Measurements from ENCODE around the gene C19orf25. TPM values are rescaled to one million over a fixed set of nuclear protein-coding genes. Genes with fewer than 3 reads are reported as not detected.
A peak's percentile ranks its signal among the peaks of the same experiment; 100 is the strongest.
"Not testable (repeated sequence)": the region's sequence is repeated elsewhere in the genome, so short reads cannot be mapped to it uniquely, and the experiment has no call there.

Gene C19orf25
- total RNA-seq (2014; rRNA removed; shearing (Covaris generic)) = 72.5 and 73.2 TPM in 2 replicates
- 64.6 and 66.3 TPM in 2 replicates for polyA plus RNA-seq (2015; cell fraction: cytosol; rRNA removed)
- polyA plus RNA-seq (2015; cell fraction: nucleus; rRNA removed) = 40.4 and 44.1 TPM in 2 replicates

DNA sequence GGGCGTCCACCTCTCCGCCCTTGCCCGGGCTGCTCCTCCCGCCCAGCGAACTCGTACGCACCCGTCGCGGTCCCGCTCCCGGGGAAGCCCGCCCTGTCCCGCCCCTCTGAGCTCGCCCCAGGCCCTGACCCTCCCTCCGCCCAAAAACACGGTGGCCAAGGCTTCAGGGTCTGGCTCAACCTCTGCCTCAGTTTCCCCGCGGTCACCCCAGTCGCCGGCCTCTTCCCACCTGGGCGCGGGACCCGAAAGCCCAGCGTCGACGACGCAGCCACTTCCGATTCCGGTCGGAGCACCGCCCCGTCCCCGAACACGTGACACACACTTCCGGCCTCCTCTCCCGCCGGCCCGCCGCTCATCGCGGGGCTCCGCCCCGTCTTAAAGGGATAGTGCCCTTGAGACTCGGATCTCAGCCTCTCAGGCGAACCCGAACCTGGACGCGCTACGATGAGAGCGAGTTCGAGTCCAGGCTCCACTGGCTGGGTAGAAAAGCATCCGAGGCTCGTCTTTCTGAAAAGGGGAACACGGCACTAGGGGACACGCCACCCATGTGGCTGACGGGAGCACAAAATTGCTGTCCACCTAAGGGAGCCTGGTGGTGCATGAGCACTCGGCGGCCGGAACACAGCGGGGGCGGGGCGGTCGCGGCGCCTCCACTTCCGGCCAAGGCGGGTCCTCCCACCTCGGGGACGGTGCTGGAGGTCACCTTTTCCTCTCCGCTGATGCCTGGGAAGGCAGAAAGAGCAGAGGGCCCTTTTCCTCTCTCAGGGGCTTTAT lies at the start of gene C19orf25:
C19orf25 (minus strand) TSS at position 282 of the 774 bp plus-strand sequence. CDS start 312 bp downstream, outside the sequence.
- peak; percentile 92 for DNase-seq (ENCODE audit: low read depth)

DNA sequence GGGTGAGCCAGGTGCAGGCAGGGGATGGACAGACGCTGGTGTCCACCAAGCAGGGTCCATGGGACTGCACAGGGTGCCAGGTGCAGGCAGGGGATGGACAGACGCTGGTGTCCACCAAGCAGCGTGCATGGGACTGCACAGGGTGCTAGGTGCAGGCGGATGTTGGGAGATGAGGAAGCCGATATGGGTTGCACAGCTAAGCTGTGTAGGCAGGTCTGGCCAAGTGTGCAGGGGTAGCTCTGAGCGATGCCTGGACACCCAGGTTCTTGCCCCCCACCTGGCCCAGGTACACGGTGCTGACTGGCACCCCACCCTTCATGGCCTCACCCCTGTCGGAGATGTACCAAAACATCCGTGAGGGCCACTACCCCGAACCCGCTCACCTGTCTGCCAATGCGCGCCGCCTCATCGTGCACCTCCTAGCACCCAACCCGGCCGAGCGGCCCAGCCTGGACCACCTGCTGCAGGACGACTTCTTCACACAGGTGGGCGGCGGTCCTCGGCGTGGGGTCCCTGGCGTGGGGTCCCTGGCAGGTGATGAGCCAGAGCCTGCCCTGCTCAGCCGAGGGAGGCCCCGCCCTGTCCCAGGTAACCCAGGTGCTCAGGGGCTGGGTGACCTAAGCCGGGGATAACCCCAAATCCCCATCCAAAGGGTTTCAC lies 48.8 kb upstream of the C19orf25 start:
- no peak for DNase-seq (ENCODE audit: low read depth)

GRCh38 chr19:1526979-1527649 lies 48.1 kb upstream of the C19orf25 start:
- no peak for DNase-seq (ENCODE audit: low read depth)

GRCh38 chr19:1526066-1526778 lies 47.2 kb upstream of the C19orf25 start:
- no peak for DNase-seq (ENCODE audit: low read depth)

GRCh38 chr19:1525343-1525742 lies 46.3 kb upstream of the C19orf25 start:
- no peak for DNase-seq (ENCODE audit: low read depth)

- DNase-seq (ENCODE audit: low read depth) = no peak
Observed at GRCh38 chr19:1524972-1525325, 45.9 kb upstream of the C19orf25 start.

GRCh38 chr19:1524287-1524971 lies 45.4 kb upstream of the C19orf25 start:
- no peak for DNase-seq (ENCODE audit: low read depth)

GRCh38 chr19:1523412-1524286 lies 44.6 kb upstream of the C19orf25 start, which contains the start of gene PLK5:
PLK5 (plus strand) TSS chr19:1524077; CDS start chr19:1526997, 2,920 bp downstream.
- DNase-seq (ENCODE audit: low read depth) = no peak

DNA sequence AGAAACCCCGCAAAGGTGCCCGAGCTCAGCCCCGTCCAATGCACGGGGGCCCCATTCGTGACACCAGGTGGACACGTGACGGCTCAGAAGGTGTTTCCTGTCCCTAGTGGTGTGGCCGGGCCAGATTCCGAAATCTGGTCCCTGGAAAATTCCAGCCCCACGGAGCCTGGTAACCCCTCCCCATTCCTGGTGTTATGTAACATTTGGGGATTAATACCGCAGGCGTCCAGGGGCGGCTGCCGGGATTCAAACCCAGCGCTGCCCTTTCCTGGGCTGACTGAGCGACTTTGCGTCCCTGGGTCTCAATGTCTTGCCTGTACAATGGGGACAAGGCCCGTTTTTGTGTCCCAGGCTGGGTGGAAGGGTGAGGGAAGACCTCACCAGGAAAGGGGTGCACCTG lies 43.8 kb upstream of the C19orf25 start:
- DNase-seq (ENCODE audit: low read depth) = no peak

GRCh38 chr19:1522061-1522460 lies 43.0 kb upstream of the C19orf25 start:
- no peak for DNase-seq (ENCODE audit: low read depth)

- no peak for DNase-seq (ENCODE audit: low read depth)
Observed at GRCh38 chr19:1521636-1522035, 42.6 kb upstream of the C19orf25 start.

- DNase-seq (ENCODE audit: low read depth) = no peak
Observed at GRCh38 chr19:1520203-1520780, 41.3 kb upstream of the C19orf25 start.

- DNase-seq (ENCODE audit: low read depth) = not testable (repeated sequence)
Observed at GRCh38 chr19:1519802-1520201, 40.8 kb upstream of the C19orf25 start.

- DNase-seq (ENCODE audit: low read depth) = no peak
Observed at GRCh38 chr19:1518471-1518870, 39.5 kb upstream of the C19orf25 start.

- no peak for DNase-seq (ENCODE audit: low read depth)
Observed at GRCh38 chr19:1516395-1516753, 37.4 kb upstream of the C19orf25 start.

GRCh38 chr19:1514986-1515721 lies 36.1 kb upstream of the C19orf25 start:
- no peak for DNase-seq (ENCODE audit: low read depth)

- no peak for DNase-seq (ENCODE audit: low read depth)
Observed at GRCh38 chr19:1514295-1514661, 35.3 kb upstream of the C19orf25 start.

DNA sequence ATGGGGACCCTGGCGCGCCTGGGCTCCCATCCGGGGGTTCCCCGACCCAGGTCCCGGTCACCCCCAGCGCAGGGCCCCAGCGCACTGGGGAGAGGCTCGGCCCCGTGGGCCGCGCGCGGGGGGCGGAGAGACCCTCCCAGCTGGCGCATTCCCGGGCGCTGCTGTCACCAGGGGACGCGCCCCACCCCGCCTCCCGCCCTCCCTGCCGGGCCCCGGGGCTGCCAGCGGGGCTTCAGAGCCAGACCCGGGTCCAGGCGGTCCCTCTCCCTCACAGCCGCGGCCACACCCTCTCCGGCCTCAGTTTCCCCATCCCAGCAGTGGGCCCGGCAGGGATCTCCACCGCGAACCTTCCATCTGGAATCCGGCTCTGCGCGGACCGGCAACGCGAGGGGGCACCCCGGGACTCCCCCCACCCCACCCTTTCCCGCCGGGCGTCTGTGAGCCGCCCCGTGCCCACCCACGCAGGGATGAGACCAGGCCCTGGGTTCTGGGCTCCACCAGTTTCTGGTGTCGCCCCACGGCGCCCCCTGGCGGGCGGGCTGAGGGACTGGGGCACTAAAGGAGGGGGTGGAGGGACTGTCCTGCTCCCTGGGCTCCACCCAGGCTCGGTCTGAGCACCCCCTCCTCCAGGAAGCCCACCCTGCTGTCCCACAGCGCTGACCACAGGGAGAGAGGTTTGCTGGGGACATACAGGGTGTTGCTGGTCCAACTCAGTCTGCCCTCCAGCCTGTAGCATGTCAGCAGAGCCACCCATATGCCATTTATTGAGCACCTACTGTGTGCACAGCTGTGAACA lies 34.7 kb upstream of the C19orf25 start:
- DNase-seq (ENCODE audit: low read depth) = no peak
